Activated CD8-positive, alpha-beta memory T cell treated with anti-CD3 and anti-CD28 coated beads, Interleukin-2, amount 50 U/mL, for 48 hours (primary cell): ENCODE results near the gene ARHGAP36.

Experiments
- DNase-seq: peaks from one replicate; pipeline ENCODE4 v3.0.0-alpha.2; 2020

ARHGAP36 gene, protein sequence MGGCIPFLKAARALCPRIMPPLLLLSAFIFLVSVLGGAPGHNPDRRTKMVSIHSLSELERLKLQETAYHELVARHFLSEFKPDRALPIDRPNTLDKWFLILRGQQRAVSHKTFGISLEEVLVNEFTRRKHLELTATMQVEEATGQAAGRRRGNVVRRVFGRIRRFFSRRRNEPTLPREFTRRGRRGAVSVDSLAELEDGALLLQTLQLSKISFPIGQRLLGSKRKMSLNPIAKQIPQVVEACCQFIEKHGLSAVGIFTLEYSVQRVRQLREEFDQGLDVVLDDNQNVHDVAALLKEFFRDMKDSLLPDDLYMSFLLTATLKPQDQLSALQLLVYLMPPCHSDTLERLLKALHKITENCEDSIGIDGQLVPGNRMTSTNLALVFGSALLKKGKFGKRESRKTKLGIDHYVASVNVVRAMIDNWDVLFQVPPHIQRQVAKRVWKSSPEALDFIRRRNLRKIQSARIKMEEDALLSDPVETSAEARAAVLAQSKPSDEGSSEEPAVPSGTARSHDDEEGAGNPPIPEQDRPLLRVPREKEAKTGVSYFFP

DNA sequence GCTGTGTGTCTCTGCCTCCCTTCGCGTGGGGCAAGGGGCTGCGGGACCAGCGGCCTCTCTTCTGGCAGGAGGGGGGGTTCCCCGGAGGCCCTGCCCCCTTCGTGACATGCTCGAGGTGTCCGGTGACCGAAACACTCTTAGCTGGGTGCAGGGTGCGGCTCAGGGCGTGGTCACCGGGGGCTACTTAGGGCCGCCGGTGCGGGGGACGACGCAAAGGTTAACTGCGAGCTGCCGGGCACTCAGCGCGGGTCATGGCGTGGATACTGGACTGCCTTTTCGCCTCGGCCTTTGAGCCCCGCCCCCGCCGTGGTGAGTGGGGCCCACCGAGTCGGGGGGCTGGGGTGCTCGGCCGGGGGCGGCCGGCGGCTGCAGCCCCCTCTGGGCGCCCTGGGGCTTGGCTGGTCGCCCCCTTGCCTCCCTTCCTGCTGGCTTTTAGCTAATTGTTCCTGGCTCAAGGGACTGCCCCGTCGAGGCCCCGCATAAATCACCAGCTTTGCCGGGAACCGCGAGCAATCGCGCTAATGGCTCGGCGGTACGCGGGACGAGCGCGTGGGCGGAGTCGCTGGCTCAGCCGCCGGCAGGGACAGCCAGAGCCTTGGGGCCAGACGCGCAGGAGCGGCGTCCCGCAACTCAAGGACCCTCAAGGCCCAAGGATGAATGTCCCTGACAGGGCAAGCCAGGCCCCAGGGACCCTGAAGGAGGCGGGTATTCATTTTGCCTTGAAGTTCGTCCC, at the start of gene ARHGAP36:
Gene ARHGAP36, plus strand, starts transcription at position 211 of the 733 bp plus-strand sequence. CDS start 23,320 bp downstream, outside the sequence.
- DNase-seq = no peak

DNA sequence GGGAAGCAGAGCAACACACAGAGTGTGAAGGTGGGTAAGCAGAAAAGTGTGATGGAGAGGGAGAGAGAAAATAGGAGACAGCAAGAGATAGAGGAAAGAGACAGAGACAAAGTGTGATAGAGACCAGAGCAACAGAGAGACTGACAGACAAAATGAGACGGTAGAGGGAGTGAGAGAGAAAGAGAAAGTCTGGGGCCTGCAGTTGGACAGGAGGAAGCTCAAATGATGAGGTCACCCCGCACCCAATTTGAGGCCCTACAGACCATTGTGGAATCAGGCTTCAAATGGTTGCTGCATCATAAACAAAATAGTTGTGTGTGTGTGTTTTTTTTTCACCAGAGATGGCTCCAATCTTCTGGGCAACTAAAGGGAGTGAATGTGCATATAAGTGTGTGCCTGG, 48.0 kb upstream of the ARHGAP36 start:
- DNase-seq = no peak

DNA sequence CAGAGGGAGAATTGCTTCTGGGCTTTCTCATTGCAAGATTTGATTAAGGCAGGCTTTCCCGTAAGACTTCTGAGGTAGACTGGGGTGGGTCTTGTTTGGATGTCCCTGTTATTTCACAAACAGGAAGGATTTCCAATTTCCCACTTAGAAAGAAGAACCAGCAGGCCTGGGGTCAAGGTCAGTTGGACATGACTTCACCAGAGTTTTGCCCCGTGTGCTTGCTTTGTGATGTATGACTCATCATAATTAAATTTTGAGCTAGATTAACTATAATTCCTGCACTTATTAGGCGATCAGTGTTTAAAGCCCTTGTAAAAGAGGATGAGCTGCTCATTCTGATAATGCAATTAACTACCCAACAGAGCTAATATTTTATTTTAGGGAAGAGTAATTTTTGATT, 32.8 kb upstream of the ARHGAP36 start:
- DNase-seq = no peak

DNA sequence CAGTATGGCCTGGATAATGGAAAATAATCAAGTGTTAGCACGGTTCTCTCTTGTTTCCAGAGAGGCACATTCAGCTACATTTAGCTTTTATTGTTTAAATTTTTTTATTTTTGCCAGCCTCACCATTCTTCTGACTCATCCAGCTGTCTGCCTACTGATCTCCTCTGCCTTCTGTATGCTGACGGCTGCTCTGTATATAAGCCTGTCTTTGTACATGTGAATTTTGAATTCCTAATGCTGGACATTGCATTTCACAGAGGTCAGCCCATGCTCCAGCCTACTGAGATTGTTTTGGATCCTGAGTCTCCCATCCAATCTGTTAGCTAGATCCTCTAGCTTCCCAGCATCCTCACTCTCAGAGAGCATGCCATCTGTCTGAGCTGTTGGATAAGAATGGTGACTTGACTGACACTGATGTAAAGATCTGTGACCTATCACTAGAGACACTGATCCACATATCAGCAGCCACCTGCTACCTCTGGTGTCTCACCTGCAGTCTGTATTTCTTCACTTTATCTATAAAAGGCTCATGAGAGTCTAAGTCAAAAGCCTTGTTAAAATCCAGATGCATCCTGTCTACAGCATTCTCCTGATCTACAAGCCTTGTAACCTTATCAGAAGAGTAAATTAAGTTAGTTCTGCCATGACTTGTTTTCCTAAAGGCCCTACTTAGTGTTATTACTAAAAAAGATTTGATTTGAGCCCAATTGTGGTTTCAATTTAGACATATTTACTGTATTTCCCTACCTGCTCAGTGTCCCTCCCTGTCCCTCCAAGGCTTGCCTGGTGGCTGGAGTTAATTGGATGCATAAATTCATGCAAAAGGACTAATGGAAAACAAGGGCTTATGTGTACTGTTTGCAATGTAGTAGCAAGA, 25.6 kb upstream of the ARHGAP36 start:
- DNase-seq = no peak

DNA sequence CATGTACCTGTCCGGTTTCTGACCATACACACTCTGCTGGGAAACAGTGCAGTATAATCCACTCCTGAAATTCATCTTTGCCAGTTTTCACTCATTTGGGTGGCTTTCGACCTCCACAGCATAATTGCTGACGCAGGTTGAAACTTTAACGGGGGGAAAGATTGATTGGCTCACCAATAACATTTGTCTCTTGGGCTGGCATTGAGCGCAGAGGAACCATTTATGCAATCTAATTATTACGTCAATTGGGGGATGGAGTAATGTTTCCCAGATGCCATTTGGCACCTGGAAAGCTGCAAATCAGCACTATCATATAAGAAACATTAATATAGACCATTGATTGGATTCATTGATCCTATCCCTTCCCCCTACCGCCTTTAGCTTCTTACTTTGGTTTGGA, 24.1 kb upstream of the ARHGAP36 start:
- no peak for DNase-seq

DNA sequence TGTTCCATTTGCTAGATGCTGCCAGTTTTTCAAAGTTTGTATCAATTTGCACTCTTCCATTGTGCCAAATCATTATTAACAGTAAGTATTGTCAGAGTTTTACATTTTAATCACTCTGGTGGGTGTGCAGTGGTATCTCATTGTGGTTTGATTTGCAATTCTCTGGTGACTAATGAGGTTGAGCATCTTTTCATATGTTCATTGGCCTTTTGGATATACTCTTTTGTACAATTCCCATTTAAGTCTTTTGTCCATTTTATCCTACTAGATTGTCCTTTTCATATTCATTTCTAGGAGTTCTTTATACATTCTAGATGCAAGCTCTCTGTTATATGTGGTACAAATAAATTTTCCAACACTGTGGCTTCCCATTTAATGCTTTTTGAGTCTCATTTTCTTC, 17.4 kb upstream of the ARHGAP36 start:
- no peak for DNase-seq

DNA sequence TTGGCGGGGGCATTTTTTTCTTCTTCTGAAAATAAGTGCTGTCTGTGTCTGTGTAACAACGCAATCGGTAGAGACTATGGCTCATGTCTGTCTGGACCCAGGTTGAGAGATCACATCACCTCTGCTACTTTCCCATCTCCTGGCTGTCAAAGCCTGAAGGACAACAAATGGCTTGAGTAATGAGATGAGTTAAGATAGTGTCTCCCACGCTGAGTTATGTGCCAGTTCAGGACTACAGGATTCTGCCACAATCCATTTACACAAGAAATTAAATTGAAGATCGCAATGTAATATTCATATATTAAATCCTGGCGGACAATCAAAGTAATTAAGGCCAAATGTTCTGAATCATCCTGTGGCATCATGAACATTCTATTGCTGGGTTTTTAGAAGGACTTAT, 16.5 kb upstream of the ARHGAP36 start:
- DNase-seq = no peak

DNA sequence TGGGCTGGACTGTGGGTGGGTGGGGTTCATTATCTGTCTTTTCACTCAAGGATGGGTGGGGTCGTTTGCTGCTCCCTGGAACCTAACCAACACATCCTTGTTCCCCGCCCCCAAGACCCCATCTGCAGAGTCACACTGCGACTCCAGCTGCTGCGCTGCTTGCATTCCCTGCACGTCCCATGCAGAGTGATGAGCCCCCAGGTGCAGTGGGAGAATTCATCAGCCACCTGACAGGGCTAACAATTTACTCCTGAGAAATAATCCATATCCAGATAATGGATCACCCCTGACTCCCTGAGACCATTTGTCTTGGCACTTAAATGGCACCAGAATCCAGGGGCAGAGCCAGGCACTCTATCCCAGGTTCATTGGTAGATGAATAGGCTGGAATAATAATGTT, 12.4 kb upstream of the ARHGAP36 start:
- no peak for DNase-seq

DNA sequence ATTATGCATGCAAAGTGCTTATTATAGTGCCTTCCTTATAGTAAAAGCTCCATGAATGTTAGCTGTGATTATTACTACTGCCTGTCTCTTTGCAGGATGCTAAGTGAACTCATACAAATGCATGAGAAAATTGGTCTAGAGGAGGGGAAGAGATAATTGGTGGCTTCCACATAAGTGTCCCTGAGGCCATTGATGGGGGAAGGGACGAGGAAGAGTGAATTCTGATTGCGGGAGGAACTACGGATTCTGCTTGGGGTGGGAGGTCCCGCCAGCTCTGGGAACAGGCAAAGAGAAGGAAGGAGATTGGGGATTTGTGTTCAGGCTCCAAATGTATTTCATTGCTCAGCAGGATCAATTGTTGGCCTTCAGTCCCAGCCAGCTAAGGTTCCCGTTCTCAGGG, 11.6 kb upstream of the ARHGAP36 start:
- no peak for DNase-seq

DNA sequence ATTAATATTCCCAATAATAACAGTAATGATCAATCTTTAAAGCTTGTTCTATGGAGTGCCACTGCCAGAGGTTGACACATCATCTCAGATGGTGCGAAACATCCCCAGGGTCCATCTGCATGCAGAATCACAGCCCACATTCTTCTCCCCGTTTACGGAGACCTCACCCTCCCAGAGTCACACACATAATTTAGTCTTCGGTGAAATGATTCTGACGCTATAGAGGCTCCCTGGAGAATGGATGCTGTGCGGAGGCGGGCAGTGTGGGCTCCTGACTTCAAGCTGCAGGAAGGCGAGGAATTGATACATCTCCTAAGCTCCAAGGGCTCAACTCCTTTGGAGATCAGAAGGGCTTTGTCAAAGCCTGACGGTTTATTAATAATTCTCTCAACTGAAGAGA, 11.0 kb upstream of the ARHGAP36 start:
- DNase-seq = no peak

DNA sequence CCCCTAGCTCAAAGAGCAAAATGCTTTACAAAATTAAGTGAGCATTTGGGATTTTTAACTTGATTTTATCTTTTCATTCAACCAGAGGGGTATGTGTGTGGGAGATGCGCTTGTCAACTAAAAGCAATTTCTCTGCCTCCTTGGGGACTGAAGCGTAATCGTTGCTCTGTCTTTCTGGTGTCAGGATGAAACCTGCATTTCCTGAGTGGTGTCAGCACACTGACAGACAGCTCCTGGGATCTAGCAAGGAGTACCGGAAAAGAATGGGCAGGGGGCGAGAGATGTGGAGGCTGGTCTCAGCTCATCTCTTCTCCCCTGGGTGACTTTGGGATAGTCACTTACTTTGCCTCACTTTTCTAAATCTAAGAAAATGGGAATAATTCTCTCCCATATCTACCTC, 5.1 kb upstream of the ARHGAP36 start:
- no peak for DNase-seq

DNA sequence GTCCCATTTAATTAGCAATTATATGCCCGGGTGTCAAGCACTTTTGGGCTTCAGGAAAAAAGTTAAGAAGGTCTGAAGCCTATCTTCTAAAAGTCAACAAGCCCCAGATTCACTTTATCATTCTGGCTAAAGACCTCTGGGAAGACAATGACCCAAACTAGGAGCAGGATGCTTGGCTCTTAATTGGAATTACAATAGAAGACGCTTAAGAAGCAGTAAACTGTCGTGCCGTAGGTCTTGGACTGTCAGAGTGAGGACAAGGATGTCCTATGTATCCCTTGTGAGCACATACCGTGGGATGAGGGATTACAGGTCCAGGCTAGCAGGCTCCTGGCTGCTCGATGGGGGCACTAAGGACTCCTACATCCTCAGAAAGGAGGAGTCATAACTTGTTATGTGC, 3.2 kb upstream of the ARHGAP36 start:
- DNase-seq = no peak

DNA sequence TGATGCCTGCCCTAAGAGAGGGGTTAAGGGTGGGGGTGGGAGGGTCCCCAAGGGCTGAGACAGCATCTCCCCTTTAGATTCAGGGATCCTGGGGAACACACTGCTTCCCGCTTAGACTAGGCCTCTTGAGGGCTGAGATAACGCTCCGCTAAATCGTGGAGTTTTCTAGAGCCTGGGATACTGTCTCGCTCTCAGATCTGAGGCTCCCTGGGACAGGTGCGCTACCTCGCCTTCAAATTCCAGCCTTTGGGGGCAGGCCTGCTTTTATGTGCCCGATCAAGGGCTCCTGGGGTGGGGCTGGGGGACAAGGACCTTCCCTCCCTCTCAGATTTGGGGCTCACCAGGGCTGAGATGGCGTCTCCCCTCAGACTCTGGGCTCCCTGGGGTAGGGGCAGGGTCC, 440 bp upstream of the ARHGAP36 start:
- no peak for DNase-seq

DNA sequence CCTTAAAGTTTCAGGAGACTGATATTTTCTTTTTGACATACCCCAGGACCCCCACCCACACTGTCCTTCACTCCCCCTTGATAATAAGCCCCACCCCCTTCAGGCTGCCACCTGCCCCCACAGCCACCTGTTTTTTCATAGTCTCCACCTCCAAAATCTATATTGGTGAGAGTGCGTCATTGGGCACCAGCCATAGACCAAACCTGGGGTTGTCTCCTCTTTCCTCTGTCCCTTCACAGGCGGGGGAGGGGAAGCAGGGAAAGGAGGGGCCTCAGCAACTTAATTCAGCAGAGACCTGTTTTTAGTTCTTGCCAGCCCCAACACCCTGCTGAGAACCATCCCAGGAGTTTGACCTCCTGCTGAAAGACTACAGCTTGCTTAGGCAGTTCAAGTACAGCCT, 1.1 kb downstream of the ARHGAP36 start:
- DNase-seq = no peak

DNA sequence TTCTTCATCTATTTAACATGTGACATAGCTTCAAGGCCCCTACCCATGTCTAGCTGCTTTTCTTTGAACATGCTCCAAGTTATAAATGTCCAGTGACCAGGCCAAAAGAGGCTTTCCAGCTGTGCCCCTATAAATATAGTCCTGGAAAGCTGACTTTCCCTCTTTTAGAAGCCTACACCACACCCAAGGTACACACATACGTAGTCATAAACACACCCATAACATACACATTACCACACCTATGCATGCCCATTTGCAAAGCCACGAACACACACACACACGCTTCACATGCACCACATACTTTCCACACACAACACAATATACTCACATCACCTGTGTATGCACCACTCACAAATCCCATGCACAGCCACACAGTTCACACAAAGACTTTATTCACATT, 2.0 kb downstream of the ARHGAP36 start:
- DNase-seq = no peak

DNA sequence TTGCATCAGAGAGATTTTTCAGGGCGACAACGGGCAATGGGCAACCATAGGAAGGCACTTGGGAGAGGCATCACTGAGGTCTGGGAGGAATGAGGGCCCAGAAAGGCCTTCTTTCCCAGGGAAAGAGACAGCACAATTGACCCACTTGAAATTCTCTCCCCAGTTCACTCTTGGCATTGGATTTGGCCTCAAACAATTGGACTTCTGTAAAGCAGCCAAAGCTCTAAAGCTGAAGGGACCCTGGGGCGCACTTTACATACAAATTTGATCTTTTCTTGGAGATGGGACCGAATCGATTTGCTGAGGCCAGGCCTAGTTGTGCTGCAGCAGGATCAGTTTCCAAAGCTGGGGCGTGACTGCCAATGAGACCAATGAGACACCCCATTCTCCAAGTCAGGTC, 3.2 kb downstream of the ARHGAP36 start:
- DNase-seq = no peak

DNA sequence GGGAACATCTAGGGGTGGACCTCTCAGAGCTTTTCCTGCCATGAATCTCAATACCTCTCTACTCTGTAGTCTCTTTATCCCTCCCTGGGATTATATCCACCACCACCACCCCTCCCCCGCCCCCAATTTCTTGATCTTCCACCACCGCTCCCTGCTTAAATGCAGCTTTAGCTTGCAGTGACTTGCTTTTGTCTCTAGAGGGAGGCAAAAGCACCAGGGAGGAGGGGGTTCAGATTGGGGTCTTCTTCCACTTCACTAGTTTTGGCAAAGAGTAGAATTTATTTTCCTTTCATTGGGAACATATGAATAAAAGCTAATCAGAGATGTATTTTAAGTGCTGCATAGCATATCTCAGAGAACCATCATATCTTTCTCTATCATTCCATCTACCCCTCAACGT, 5.5 kb downstream of the ARHGAP36 start:
- no peak for DNase-seq

DNA sequence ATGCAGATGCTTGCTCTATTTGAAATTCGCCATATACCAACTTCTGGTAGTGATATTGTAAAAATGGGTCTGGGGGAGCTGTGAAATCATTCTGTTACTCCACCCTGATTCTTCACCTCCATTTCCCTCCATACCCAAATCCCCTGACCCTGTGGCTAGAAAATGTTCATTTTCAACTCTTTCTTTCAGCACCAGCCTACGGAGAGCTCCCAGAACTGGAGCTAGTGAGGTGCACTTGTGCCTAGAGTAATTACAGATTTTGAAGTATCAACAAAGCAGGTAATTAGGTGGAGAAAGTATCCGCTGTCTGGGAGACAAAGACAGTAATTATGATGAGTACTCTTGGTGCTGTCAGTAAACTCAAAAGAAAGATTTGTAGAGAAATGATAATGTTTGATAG, 8.1 kb downstream of the ARHGAP36 start:
- DNase-seq = no peak

DNA sequence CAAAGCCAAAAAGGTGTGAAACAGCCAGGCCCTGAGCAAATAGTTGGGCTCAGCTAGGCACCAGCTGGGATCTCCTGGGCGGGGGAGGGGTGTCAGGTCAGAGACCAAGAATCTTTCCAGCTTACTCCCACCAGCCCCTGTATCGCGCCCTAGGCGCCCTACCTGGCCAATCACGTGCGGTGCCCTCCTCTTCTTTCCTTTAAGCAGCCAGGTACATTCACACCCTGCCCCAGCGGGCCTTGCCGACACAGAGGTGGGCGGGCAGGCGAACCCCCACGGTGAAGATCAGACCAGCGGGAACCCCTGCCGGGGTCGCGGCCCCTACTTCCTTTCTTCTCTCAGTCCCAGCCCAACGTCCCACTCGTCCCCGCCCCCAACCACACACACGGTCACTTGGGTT, 9.1 kb downstream of the ARHGAP36 start:
- DNase-seq = no peak

DNA sequence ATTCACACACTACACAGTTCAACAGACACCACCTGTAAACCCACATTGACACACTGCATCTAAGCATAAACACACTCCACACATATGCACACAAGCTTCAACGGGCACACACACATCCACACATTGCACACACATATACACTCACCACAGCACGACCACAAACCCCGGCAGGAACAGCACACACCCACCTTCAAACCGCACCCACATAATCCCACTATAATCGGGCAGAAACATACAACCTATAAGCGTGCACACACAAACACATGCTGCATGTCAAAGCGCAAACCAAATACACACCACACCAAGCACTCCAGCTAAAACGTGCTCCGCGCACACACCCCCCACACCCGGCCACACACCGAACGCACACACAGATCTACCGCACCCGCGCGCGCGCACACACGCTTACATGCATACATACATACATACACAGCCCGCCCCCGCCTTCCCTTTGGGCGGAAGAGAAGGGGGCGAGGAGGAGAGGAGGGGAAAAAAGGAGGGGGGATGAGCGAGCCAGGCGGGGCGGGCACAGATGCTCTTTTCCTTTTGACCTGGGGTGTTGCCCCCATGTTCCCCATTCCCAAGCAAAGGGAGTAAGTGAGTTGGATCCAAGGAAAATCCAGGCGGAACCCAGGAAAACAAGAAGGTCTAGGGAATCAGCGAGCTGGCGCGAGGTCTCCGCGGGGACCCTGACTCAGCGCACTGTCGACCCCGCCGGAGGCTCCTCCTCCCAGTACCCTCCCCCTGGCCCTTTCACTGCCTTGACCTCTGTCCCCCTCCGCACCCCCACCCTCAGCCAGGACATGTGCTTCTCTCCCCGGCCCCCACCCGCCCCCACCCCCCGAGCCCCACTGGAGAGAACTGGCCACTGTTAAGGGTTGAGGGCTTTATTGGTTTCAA, 9.9 kb downstream of the ARHGAP36 start:
- DNase-seq = no peak

DNA sequence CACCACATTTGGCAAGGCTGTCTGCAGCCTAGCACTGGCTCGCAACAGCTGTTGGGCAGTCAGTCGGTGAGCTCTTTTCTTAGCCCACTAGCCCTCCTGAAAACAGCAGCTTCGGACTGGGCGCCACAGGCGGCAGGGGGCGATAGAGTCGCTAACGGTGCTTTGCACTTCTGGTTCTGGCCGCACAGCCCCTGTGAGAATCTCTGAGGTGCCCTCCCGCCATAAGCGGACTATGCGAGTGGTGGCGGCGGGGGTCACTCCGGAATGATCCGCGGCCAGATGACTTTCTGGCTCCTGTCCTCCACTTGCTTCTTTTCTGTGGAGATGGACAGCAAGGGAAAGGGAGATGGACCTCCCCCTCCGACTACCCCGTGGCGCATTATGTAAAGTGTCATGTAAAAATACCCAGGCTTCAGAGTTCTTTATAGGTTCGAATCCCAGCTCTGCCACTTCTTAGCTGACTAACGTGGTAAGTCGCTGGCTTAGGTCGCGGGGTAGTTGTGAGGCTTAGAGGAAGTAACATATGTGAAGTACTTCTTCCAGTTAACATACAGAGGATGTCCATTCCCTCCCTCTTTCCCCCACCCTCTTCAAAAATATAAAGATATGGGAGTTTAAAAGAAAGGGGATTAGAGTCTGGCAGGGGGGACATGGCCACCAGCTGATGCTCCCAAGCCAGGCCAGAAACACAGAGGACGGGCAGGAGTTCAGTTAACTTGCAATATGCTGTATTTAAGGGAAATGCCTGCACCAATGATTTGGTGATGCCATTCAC, 11.0 kb downstream of the ARHGAP36 start:
- peak; percentile 57 for DNase-seq
